Posterior cingulate gyrus (tissue), 11 donors: ENCODE measurements around the gene TOMT.
"Not testable (repeated sequence)": the region's sequence is repeated elsewhere in the genome, so short reads cannot be mapped to it uniquely, and the experiment has no call there.

Experiments
- DNase-seq, 10 donors: peaks; one replicate each; pipeline versions ENCODE4 v3.0.0 to v3.0.0-alpha.2; 2020 to 2021; ENCODE audit warnings: mixed read lengths in 3 of 10
- intact Hi-C: fragments of 100-400 bp; cut with DNase I; formaldehyde crosslinking; loops from one replicate; pipeline ENCODE4 v1.15.1; 2023

TOMT gene

GRCh38 chr11:72150882-72151281, 45.2 kb downstream of the TOMT start:
- intact Hi-C loops: no loop called here
- DNase-seq: no peak

- intact Hi-C loops, DNase-seq: not testable (repeated sequence)
Measured at GRCh38 chr11:72153874-72154273, 48.1 kb downstream of the TOMT start.

- DNase-seq: no peak
- intact Hi-C loops: no loop called here
Measured at GRCh38 chr11:72154816-72155215, 49.1 kb downstream of the TOMT start.

GRCh38 chr11:72155751-72156150, 50.0 kb downstream of the TOMT start:
- no peak for DNase-seq
- intact Hi-C loops: no loop called here

- intact Hi-C loops: no loop called here
- no peak for DNase-seq
Measured at GRCh38 chr11:72157131-72157530, 51.4 kb downstream of the TOMT start.
